GM19467 (cell line): ENCODE measurements around the gene MT1X.

ENCODE experiments used
- ATAC-seq: cut with Tn5 transposase; IDR thresholded peaks from one replicate; pipeline ENCODE4 v1.9.1; 2021; ENCODE audit warnings: mild to moderate bottlenecking, moderate library complexity; ENCODE audit not compliant: unreplicated experiment

Gene MT1X

DNA sequence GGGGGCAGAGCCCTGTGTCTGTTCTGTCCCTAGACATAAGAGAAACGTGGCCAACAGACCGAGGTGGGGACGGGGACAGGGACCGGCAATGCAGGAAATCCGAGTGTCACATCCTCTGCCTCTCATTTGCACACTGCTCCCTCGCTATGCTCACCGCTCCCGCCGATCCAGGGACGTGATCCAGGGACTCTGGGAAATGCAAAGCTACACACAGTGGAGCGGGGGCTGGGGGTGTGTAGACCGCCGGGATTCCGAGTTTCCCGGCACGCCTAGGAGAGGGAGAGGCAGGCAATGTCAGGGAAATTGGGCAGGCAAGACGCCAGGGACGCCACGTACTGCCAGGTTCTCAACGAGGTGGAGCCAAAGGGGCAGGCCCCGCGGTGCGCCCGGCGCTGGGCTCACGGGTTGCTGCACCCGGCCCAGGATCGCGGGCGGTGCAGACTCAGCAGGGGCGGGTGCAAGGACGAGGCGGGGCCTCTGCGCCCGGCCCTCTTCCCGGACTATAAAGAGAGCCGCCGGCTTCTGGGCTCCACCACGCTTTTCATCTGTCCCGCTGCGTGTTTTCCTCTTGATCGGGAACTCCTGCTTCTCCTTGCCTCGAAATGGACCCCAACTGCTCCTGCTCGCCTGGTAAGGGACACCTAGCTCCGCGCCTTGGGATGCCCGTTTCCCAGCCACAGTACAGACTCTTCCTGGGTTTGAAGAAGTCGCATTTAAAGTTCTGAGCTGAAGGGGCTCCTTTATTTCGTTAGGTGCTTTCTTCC is at the start of gene MT1X:
Gene MT1X, plus strand, starts transcription at position 532 of the 764 bp plus-strand sequence. Its CDS starts 71 bp downstream, at position 603.
- peak; percentile 93 for ATAC-seq

DNA sequence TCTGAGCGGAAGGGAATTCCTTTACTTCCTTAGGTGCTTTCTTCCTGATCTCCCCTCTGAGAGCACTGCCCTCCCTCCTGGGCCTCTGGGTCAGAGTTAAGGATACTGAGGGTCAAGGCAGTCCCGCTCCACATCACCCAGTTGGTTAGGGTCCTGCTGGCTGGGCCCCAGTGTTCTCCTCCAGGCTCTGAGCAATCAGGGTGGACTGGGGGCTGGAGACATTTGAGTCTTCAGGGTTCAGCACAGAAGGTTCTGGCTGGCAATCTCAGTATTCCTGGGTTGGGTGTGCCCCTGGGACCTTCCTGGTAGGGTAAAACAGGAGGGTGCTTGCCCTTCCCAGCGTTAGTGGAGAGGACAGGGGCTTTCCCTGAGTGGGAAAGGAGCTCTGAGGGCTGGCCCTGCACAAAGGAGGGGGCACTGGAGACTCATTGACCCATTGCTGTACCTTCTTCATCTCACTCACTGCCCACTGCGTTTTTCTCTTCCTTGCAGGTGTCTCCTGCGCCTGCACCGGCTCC is 49.4 kb upstream of the MT1X start:
- no peak for ATAC-seq

DNA sequence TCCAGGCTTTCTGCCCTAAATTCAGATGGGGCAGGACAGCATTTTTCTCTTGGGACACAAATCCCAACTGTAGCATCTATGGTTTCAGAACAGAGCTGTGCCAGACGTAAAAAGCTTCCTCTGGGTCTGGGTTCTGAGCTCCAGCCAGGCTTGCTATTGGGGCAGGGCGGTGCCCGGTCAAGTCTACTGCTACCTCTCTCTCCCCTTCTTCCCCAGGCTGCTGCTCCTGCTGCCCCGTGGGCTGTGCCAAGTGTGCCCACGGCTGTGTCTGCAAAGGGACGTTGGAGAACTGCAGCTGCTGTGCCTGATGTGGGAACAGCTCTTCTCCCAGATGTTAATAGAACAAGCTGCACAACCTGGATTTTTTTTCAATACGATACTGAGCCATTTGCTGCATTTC is 48.7 kb upstream of the MT1X start:
- ATAC-seq, result no peak

DNA sequence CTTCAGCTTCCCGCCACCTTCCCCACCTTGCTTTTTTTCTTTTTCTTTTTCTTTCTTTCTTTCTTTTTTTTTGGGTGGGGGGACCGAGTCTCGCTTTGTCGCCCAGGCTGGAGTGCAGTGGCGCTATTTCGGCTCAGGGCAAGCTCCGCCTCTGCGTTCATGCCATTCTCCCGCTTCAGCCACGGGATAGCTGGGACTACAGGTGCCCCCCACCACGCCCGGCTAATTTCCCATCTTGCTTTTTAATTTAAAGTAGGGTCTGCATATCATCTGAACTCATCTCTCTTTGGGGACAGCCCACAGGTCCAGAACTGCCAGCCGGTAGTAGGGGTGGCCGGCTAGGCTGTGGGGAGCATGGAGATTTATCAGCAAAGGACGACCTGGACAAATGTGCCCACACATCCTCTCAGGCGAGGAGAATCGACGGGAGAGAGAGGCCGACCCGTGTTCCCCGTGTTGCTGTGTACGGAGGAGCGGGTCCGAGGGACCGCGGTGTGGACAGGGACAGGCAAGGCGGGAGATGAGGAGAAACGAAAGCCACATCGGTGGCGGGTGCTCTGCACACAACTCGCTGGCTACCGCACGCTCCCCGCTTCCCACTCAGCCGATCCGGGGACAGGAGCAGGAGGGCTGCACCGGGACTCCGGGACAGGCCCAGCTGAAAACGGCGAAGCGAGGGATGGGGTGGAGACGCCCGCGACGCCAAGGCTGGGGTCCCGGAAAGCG is 47.4 kb upstream of the MT1X start:
- no peak for ATAC-seq

DNA sequence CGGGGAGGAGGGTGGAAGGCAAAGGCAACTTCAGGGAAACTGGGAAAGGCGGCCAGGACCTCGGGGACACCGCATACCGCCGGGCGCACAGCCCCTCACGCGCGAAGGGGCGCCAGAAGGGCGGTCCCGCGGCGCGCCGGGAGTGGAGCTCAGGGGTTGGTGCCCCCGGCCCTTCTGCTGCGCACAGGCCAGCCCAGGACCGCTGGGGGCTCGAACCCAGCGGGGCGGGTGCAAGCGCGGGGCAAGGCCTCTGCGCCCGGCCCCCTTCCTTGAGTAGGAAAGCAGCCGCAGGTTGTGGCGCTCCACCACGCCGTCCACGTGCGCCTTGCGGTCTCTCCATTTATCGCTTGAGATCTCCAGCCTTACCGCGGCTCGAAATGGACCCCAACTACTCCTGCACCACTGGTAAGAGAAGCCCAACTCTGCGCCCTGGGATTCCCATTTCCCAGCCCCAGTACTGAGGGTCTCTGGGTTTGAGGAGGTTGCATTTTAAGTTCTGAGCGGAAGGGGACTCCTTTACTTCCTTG is 46.8 kb upstream of the MT1X start:
- no peak for ATAC-seq

DNA sequence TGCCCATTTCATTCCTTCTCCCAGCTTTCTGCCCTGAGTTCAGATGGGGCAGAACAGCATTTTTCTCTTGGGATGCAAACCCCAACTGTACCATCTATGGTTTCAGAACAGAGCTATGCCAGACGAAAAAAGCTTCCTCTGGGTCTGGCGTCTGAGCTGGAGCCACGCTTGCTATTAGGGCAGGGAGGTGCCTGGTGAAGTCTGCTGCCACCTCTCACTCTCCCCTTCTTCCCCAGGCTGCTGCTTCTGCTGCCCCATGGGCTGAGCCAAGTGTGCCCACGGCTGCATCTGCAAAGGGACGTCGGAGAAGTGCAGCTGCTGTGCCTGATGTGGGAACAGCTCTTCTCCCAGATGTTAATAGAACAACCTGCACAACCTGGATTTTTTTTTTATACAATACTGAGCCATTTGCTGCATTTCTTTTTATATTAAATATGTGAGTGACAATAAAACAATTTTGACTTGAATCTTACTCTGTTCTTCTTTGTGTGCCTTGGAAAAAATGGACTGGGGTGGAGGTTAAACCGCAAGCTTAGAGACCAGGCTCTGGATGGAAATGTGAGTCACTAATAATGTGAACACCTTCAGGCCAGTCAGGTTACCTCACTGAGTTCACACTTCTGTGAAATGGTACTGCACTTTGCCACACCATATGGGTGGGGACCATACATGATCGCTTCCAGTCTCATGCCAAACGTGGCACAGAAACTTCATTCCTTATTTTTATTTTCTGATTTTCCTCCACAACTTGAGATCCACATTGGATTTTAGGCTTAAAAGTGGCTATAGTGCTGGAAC is 45.5 kb upstream of the MT1X start:
- ATAC-seq, result no peak

DNA sequence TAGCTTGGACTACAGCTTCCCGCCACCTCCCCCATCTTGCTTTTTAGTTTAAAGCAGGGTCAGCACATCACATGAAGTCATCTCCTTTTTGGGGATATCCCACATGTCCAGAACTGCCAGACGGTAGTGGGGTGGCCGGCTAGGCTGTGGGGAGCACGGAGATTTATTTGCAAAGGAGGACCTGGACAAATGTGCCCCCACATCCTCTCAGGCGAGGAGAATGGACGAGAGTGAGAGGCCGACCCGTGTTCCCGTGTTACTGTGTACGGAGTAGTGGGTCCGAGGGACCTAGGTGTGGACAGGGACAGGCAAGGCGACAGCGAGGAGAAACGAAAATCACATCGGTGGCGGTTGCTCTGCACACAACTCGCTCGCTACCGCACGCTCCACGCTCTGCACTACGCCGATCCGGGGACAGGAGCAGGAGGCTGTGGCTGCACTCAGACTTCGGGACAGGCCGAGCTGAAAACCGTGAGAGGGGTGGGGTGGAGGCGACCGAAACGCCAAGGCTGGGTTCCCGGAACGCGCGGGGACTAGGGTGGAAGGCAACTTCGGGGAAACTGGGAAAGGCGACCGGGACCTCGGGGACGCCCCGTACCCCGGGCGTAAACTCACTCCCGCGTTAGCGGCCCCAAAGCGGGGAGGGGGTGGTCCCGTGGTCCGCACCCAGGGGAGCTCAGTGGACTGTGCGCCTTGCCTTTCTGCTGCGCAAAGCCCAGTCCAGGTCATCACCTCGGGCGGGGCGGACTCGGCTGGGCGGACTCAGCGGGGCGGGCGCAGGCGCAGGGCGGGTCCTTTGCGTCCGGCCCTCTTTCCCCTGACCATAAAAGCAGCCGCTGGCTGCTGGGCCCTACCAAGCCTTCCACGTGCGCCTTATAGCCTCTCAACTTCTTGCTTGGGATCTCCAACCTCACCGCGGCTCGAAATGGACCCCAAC is 44.2 kb upstream of the MT1X start, which contains the start of gene MT1A:
Gene MT1A, plus strand, starts transcription at position 853 of the 937 bp plus-strand sequence. Its CDS starts 73 bp downstream, at position 926.
- no peak for ATAC-seq

DNA sequence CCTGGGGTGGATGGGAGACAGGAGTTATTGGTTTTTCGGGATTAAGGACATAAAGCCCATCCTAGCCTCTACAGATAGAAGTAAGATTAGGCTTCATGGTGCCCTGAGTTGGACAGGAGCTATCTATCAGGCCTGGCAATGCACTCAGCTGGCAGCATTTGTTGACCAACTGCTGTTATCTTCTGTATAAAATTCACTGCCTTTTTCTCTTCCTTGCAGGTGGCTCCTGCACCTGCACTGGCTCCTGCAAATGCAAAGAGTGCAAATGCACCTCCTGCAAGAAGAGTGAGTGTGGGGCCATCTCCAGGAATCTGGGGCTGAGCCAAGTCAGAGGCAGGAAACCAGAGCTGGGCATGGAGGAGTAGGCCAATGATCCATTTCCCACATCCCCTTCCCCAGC is 43.2 kb upstream of the MT1X start:
- no peak for ATAC-seq

DNA sequence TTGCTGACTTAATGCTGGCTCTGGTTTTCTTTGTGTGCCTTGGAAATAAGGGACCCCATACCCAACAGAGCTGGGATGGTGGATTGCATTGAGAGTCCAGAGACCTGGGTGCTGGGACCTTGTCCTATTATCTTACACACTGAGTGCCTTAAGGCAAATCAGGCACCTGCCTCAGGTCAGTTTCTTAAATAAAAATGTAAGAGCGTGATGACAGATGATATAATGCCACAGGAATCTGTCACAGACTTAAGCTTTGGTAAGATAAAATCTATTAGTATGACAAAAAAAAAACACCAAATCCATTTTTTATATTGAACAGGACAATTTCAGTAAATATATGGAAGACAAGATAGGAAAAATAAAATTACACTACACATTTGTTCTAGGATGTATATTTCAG is 42.2 kb upstream of the MT1X start:
- ATAC-seq, result no peak

DNA sequence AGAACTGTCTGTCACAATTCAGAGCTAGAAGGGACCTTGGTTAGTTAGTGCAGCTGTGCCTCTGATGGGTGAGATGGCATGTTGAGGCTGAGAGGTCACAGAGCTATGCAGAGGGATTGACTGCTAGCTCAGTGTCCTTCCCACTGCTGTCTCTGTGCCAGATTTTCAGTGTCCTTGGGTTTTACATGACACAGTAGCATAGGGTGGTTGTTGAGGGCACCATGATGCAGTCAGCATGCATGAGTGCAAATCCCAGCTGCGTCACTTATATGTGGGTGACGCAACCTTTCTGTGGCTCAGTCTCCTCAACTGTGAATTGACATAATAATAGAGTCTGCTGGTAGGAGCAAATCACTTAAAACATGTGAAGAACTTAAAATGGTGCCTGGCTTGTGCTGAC is 41.1 kb upstream of the MT1X start:
- no peak for ATAC-seq

DNA sequence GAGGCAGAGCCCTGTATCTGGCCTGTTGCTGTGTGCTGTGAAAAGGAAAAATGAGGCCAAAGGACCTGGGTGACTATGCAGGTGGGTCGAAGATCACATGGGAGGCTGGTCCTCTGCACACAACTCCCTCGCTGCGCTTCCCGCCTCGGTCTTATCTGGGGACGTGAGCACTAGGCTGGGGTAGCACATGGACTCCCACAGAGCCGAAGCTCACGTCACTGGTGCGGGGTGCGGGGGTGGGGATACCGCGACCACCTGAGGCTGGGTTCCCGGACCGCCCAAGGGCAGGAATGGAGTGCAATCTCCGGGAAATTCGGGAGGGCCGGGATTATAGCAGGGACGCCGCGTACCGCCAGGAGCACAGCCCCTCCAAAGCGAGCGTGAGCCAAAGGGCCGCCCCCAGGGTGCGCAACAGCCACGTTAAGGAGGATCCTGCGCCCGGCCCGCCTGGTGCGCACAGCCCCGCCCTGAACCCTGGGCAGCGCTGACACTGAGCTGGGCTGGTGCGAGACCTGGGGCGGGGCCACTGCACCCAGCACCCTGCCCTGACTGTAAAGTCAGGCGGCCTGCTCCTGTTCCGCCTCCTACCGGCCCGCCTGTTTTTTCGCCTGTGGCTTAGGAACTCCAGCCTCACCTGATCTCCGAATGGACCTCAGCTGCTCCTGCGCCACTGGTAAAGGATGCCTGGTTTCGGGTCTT is 39.0 kb upstream of the MT1X start:
- ATAC-seq, result no peak

DNA sequence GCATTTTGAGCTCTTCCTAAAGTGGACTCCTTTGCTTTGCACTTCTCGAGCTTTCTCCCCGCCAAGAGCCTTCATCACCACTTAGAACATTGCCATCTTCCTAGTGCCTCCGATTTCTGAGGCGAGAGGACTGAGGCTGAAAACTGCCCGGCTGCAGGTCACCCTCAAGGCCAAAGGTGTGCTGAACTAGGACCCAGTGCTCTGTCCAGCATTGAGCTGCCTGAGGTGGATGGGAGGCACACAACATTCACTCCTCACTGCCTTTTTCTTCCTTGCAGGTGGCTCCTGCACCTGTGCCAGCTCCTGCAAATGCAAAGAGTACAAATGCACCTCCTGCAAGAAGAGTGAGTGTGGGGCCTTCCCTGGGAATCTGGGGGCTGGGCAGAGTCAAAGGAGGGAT is 38.4 kb upstream of the MT1X start:
- no peak for ATAC-seq

DNA sequence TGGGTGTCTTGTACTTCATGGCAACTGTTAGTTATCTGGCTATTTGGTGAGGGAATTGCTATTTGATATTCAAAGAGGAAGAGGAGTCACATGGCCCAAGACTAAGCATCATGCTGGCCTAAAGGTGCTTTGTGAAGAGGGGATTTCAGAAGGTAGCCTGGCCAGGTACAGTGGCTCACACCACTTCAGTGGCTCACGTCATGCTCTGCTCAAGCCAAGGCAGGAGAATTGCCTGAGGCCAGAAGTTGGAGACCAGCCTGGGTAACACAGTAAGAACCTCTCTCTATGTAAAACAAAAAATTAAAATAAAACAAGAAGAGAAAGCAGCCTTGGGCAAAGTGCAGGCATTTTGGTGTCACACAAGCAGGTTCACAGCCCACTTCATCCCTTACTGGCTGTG is 37.0 kb upstream of the MT1X start:
- no peak for ATAC-seq

DNA sequence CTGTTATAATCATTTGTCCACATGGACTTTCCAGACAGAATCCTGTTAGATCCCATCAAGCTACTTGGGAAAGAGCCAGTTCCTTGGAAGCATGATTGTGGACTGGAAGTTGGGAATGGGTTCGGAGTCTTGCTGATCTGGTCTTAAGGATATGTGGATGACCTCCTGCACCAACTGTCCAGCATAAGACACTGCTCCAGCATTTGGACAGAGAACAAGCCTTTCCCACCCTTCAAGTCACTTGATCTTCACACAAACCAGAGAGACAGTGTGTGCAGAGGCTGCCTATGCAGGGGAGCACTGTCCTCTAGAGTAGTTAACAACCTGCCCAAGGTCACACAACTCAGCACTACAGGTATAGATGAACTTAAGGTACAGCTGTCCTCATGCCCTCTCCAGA is 36.4 kb upstream of the MT1X start:
- no peak for ATAC-seq

DNA sequence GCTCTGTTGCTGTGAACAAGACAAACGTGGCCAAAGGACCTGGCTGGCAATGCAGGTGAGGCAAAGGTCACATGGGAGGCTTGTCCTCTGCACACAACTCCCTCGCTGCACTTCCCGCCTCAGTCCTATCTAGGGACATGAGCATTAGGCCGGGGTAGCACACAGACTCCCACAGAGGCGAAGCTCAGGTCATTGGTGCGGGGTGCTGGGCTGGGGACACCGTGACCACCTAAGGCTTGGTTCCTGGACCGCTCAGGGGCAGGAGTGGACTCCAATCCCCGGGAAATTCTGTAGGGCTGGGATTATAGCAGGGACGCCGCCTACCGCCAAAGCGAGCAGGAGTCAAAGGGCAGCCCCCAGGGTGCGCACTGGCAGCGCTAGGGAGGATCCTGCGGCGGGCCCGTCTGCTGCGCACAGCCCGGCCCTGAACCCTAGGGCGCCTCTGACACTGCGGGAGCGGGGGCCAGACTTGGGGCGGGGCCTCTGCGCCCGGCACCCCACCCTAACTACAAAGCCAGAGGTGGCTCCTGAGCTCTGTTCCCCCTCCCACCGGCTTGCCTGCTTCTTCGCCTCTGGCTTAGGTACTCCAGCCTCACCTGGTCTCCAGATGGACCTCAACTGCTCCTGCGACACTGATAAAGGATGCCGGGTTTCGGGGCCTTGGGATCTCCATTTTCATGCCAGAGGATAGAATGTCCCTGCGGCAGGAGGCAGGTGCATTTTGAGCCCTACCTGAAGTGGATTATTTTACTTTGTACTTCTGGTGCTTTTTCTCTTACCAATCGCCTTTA is 34.4 kb upstream of the MT1X start:
- ATAC-seq, result no peak

DNA sequence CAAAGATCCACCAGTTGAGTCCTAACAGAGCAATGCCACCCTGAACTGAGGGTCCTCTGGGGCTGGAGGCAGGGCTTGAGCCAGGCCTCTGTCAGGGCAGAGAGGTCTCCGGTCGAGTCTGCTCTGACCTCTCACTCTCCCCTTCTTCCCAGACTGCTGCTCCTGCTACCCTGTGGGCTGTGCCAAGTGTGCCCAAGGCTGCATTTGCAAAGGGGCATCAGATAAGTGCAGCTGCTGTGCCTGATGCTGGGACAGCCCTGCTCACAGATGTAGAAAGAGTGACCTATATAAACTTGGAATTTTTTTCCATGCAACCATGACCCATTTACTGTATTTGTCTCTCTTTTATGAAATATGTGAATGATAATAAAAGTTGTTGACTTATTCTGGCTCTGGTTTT is 33.0 kb upstream of the MT1X start:
- ATAC-seq, result no peak

DNA sequence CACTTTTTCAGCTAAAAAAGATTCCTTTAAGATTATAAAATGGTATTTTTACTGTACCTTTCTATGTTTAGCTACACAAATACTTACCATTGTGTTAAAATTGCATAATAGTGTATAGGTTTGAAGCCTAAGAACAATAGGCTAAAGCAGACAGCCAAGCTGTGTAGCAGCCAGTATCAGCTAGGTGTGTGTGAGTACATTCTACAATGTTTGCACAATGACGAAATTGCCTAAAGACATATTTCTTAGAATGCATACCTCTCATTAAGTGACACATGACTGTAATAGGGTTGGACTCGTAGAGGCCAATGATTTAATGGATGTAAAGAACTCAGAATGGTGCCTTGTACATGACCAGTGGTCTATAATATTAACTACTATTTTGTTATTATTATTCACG is 32.5 kb upstream of the MT1X start:
- ATAC-seq, result no peak

DNA sequence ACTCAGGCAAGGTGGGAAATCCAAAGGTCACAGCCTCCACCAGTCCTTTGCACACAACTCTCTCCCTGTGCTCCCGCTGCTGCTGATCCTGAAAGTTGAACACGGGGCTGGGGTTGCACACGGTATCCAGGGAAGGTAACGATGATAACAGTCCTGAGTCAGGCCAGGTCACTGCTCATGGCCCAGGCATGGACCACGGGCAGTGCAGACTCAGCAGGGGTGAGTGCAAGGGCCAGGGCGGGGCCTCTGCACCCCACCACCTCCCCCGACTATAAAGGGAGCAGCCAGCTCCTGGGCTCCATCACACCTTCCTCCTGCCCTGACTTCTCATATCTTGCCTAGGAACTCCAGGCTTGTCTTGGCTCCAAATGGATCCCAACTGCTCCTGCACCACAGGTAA is 30.7 kb upstream of the MT1X start, which contains the start of gene MT1B:
Gene MT1B, plus strand, starts transcription at position 301 of the 400 bp plus-strand sequence. Its CDS starts 68 bp downstream, at position 369.
- ATAC-seq, result no peak
